Lung microvascular endothelial cell (primary cell): ENCODE results near the gene LRRC75A. TPM values are rescaled to one million over a fixed set of nuclear protein-coding genes. Genes with fewer than 3 reads are reported as not detected.
A peak's percentile ranks its signal among the peaks of the same experiment; 100 is the strongest.

ENCODE experiments used
- DNase-seq, 2 donors: peaks; one replicate each; pipeline versions ENCODE4 v3.0.0 to v3.0.0-alpha.2; 2010; ENCODE audit warnings: low read depth in 2 of 2
- total RNA-seq: library from RNA; depleted of rRNA; stranded (reverse); fragments of >200 nt; gene quantifications from 2 replicates; pipeline ENCODE4 v1.2.1, GENCODE V29; 2014

The LRRC75A gene
- 0.99 and 1.1 TPM in 2 replicates for total RNA-seq

GRCh38 chr17:16491703-16492612, at the start of gene LRRC75A:
LRRC75A (minus strand) TSS chr17:16492193; CDS start chr17:16491990, 203 bp downstream.
- DNase-seq: peak; percentile 34 to 35

- no peak for DNase-seq
Measured at GRCh38 chr17:16537130-16537458, 45.1 kb upstream of the LRRC75A start.

- DNase-seq: no peak
Measured at GRCh38 chr17:16534236-16534635, 42.2 kb upstream of the LRRC75A start.

GRCh38 chr17:16529906-16530305, 37.9 kb upstream of the LRRC75A start:
- DNase-seq: no peak

GRCh38 chr17:16527298-16527697, 35.3 kb upstream of the LRRC75A start:
- no peak for DNase-seq

GRCh38 chr17:16525556-16525955, 33.6 kb upstream of the LRRC75A start:
- DNase-seq: peak in 1 of 2 donors; percentile 22

- peak; percentile 90 to 93 for DNase-seq
Measured at GRCh38 chr17:16521070-16521727, 29.2 kb upstream of the LRRC75A start.

- DNase-seq: no peak
Measured at GRCh38 chr17:16519021-16519420, 27.0 kb upstream of the LRRC75A start.

- no peak for DNase-seq
Measured at GRCh38 chr17:16517477-16517876, 25.5 kb upstream of the LRRC75A start.

- peak in 1 of 2 donors; percentile 80 for DNase-seq
Measured at GRCh38 chr17:16516594-16517051, 24.6 kb upstream of the LRRC75A start.

- no peak for DNase-seq
Measured at GRCh38 chr17:16515933-16516332, 23.9 kb upstream of the LRRC75A start.

- DNase-seq: no peak
Measured at GRCh38 chr17:16513873-16514272, 21.9 kb upstream of the LRRC75A start.

GRCh38 chr17:16512011-16512410, 20.0 kb upstream of the LRRC75A start:
- no peak for DNase-seq

GRCh38 chr17:16511593-16511992, 19.6 kb upstream of the LRRC75A start:
- DNase-seq: peak in 1 of 2 donors; percentile 44

- no peak for DNase-seq
Measured at GRCh38 chr17:16507918-16508533, 16.0 kb upstream of the LRRC75A start.

GRCh38 chr17:16506188-16506587, 14.2 kb upstream of the LRRC75A start:
- no peak for DNase-seq

- DNase-seq: no peak
Measured at GRCh38 chr17:16504984-16505383, 13.0 kb upstream of the LRRC75A start.

GRCh38 chr17:16496820-16497489, 5.0 kb upstream of the LRRC75A start:
- DNase-seq: no peak

GRCh38 chr17:16495980-16496819, 4.2 kb upstream of the LRRC75A start:
- DNase-seq: no peak

- no peak for DNase-seq
Measured at GRCh38 chr17:16495561-16495960, 3.6 kb upstream of the LRRC75A start.

GRCh38 chr17:16494059-16494458, 2.1 kb upstream of the LRRC75A start:
- DNase-seq: no peak
